Activated naive CD8-positive, alpha-beta T cell treated with anti-CD3 and anti-CD28 coated beads, Interleukin-2, amount 50 U/mL, for 16 hours (primary cell): ENCODE results near the gene APBA2.

ENCODE experiments used
- DNase-seq: peaks from one replicate; pipeline ENCODE4 v3.0.0-alpha.2; 2020; ENCODE audit warnings: low read depth, low spot score

The APBA2 gene

GRCh38 chr15:28957606-28958498 lies 72.1 kb downstream of the APBA2 start:
- DNase-seq = no peak

GRCh38 chr15:28959326-28959725 lies 73.6 kb downstream of the APBA2 start:
- DNase-seq = no peak

- no peak for DNase-seq
Observed at GRCh38 chr15:28960979-28961378, 75.2 kb downstream of the APBA2 start.

- DNase-seq = no peak
Observed at GRCh38 chr15:28961391-28961790, 75.6 kb downstream of the APBA2 start.

GRCh38 chr15:28962851-28963710 lies 77.3 kb downstream of the APBA2 start:
- DNase-seq = no peak

- no peak for DNase-seq
Observed at GRCh38 chr15:28963711-28964081, 77.9 kb downstream of the APBA2 start.

GRCh38 chr15:28964098-28964497 lies 78.3 kb downstream of the APBA2 start:
- DNase-seq = no peak

GRCh38 chr15:28967066-28967465 lies 81.3 kb downstream of the APBA2 start:
- DNase-seq = no peak

GRCh38 chr15:28967990-28968389 lies 82.2 kb downstream of the APBA2 start:
- no peak for DNase-seq

- DNase-seq = no peak
Observed at GRCh38 chr15:28969511-28970085, 83.8 kb downstream of the APBA2 start.

- no peak for DNase-seq
Observed at GRCh38 chr15:28974142-28974541, 88.4 kb downstream of the APBA2 start.

GRCh38 chr15:28975766-28976179 lies 90.0 kb downstream of the APBA2 start:
- DNase-seq = peak; percentile 60

- DNase-seq = no peak
Observed at GRCh38 chr15:28977377-28978010, 91.7 kb downstream of the APBA2 start.

GRCh38 chr15:28978011-28978378 lies 92.2 kb downstream of the APBA2 start:
- no peak for DNase-seq

- no peak for DNase-seq
Observed at GRCh38 chr15:28978661-28979060, 92.9 kb downstream of the APBA2 start.

- no peak for DNase-seq
Observed at GRCh38 chr15:28979208-28979841, 93.6 kb downstream of the APBA2 start.

- DNase-seq = no peak
Observed at GRCh38 chr15:28980709-28981350, 95.1 kb downstream of the APBA2 start.

GRCh38 chr15:28981351-28981720 lies 95.6 kb downstream of the APBA2 start:
- DNase-seq = no peak

GRCh38 chr15:28981921-28982320 lies 96.1 kb downstream of the APBA2 start:
- no peak for DNase-seq

GRCh38 chr15:28982886-28983285 lies 97.1 kb downstream of the APBA2 start:
- DNase-seq = no peak
